Thyroid gland (tissue), 4 donors: ENCODE data around the gene LPP. TPM values are rescaled to one million over a fixed set of nuclear protein-coding genes. Genes with fewer than 3 reads are reported as not detected.

Experiments
- DNase-seq, 2 donors: peaks; one replicate each; pipeline ENCODE4 v3.0.0-alpha.2; 2019
- H3K27ac ChIP-seq, 3 donors: fragments of 200-600 bp; sonication (generic); 1 replicate in 2 of 3; 2 replicates in 1 of 3; pipeline ENCODE4 v1.5.1; 2016 to 2019; ENCODE audit warnings: mild to moderate bottlenecking in 1 of 3, moderate library complexity in 1 of 3
- H3K27me3 ChIP-seq: fragments of 200-600 bp; sonication (generic); one replicate; pipeline ENCODE4 v1.5.1; 2019
- H3K36me3 ChIP-seq, 2 donors: fragments of 200-600 bp; sonication (generic); one replicate each; pipeline ENCODE4 v1.5.1; 2016 to 2019
- H3K4me1 ChIP-seq, 2 donors: fragments of 200-600 bp; sonication (generic); one replicate each; pipeline ENCODE4 v1.5.1; 2017 to 2019
- H3K4me3 ChIP-seq, 3 donors: fragments of 200-600 bp; sonication (generic); replicated peaks in 1 of 3; 1 replicate in 2 of 3; 2 replicates in 1 of 3; pipeline ENCODE4 v1.5.1; 2016; ENCODE audit warnings: mild to moderate bottlenecking in 1 of 3
- H3K9me3 ChIP-seq: fragments of 200-600 bp; sonication (generic); one replicate; pipeline ENCODE4 v1.5.1; 2017
- CTCF ChIP-seq, 6 experiments: fragments of 200-600 bp in 3 of 6; fragments of 450-650 bp in 3 of 6; sonication (generic) in 3 of 6; IDR thresholded peaks; one replicate each; pipeline ENCODE4 v1.5.1; 2016 to 2019; ENCODE audit warnings: antibody characterized with exemption in 6 of 6, mild to moderate bottlenecking in 2 of 6, inconsistent platforms in 1 of 6, moderate library complexity in 1 of 6
- POLR2A ChIP-seq, 2 donors: fragments of 450-650 bp; IDR thresholded peaks; one replicate each; pipeline ENCODE4 v1.6.1; 2017; ENCODE audit warnings: antibody characterized with exemption in 2 of 2, mild to moderate bottlenecking in 2 of 2, moderate library complexity in 1 of 2
- WGBS, 2 donors: methylation state at CpG; one replicate each; pipeline ENCODE4 v1.1.5; 2017; 5-methylcytosine and 5-hydroxymethylcytosine counted together
- intact Hi-C: fragments of 100-400 bp; cut with DNase I; formaldehyde crosslinking; loops from one replicate; pipeline ENCODE4 v1.15.1; 2023
- total RNA-seq, 4 donors: library from RNA; depleted of rRNA; stranded (reverse); fragments of >200 nt; gene quantifications; one replicate each; pipeline ENCODE4 v1.2.3, GENCODE V29; 2016

LPP gene
- total RNA-seq, 4 donors from 2014 or later = 79.0 to 141 (median 82.8) TPM

GRCh38 chr3:188659449-188660090, 505.6 kb downstream of the LPP start:
- no peak for DNase-seq
- Histone ChIP-seq H3K4me1 (peaks cover 5 to 9% of the 10 kb centered on the region in 2 donors), H3K4me3 (no peak overlapping the region), H3K36me3 (no peaks in the 10 kb centered on the region), H3K27me3 (no peaks in the 10 kb centered on the region), H3K9me3 (no peaks in the 10 kb centered on the region), H3K27ac (no peak overlapping the region)
- intact Hi-C loops = no loop called here
- WGBS, 2 donors = 88 to 90% methylated on average over 5 of the region's 5 CpGs
- TF ChIP-seq POLR2A (IDR thresholded peaks at IDR 0.05) (no peak), CTCF (IDR thresholded peaks at IDR 0.05) (no peak)

GRCh38 chr3:188660415-188660814, 506.5 kb downstream of the LPP start:
- Histone ChIP-seq H3K9me3 (no peaks in the 10 kb centered on the region), H3K36me3 (no peaks in the 10 kb centered on the region), H3K4me3 (no peak overlapping the region), H3K27ac (no peak overlapping the region), H3K4me1 (peaks cover 5 to 9% of the 10 kb centered on the region in 2 donors), H3K27me3 (no peaks in the 10 kb centered on the region)
- intact Hi-C loops = no loop called here
- WGBS, 2 donors = 97 to 98% methylated on average over 1 of the region's 1 CpG
- no peak for DNase-seq
- TF ChIP-seq POLR2A (IDR thresholded peaks at IDR 0.05) (no peak), CTCF (IDR thresholded peaks at IDR 0.05) (no peak)

GRCh38 chr3:188661806-188662205, 507.8 kb downstream of the LPP start:
- peaks cover 0 to under 1% of the 10 kb centered on the region in 2 donors for H3K4me1 ChIP-seq
- intact Hi-C loops = no loop called here
- no peak overlapping the region for H3K4me3 ChIP-seq
- DNase-seq = no peak
- TF ChIP-seq CTCF (IDR thresholded peaks at IDR 0.05) (no peak), POLR2A (IDR thresholded peaks at IDR 0.05) (no peak)
- no peaks in the 10 kb centered on the region for H3K36me3 ChIP-seq
- H3K9me3 ChIP-seq = no peaks in the 10 kb centered on the region
- WGBS, 2 donors = 96 to 98% methylated on average over 2 of the region's 2 CpGs
- no peaks in the 10 kb centered on the region for H3K27me3 ChIP-seq
- no peak overlapping the region for H3K27ac ChIP-seq

- intact Hi-C loops = no loop called here
Measured at GRCh38 chr3:188662214-188662613, 508.3 kb downstream of the LPP start.

More at GRCh38 chr3:188662214-188662613, 508.3 kb downstream of the LPP start:
- TF ChIP-seq POLR2A (IDR thresholded peaks at IDR 0.05) (no peak), CTCF (IDR thresholded peaks at IDR 0.05) (no peak)
- H3K36me3 ChIP-seq = no peaks in the 10 kb centered on the region
- no peak overlapping the region for H3K27ac ChIP-seq
- 67 to 81% methylated on average over 1 of the region's 1 CpG for WGBS, 2 donors
- H3K9me3 ChIP-seq = no peaks in the 10 kb centered on the region
- no peak for DNase-seq
- no peaks in the 10 kb centered on the region for H3K4me1 ChIP-seq
- no peak overlapping the region for H3K4me3 ChIP-seq
- no peaks in the 10 kb centered on the region for H3K27me3 ChIP-seq
